Pulmonary artery endothelial cell (primary cell): ENCODE measurements around the gene JADE2. TPM values are rescaled to one million over a fixed set of nuclear protein-coding genes. Genes with fewer than 3 reads are reported as not detected.

Source experiments
- DNase-seq: peaks from one replicate; pipeline ENCODE4 v3.0.0-alpha.2; 2011; ENCODE audit warnings: low read depth, low spot score
- total RNA-seq: library from RNA; depleted of rRNA; stranded (reverse); fragments of >200 nt; gene quantifications from 2 replicates; pipeline ENCODE4 v1.2.3, GENCODE V29; 2014

The JADE2 gene
- total RNA-seq, 1 donor from 2014 or later: 23.7 TPM

DNA sequence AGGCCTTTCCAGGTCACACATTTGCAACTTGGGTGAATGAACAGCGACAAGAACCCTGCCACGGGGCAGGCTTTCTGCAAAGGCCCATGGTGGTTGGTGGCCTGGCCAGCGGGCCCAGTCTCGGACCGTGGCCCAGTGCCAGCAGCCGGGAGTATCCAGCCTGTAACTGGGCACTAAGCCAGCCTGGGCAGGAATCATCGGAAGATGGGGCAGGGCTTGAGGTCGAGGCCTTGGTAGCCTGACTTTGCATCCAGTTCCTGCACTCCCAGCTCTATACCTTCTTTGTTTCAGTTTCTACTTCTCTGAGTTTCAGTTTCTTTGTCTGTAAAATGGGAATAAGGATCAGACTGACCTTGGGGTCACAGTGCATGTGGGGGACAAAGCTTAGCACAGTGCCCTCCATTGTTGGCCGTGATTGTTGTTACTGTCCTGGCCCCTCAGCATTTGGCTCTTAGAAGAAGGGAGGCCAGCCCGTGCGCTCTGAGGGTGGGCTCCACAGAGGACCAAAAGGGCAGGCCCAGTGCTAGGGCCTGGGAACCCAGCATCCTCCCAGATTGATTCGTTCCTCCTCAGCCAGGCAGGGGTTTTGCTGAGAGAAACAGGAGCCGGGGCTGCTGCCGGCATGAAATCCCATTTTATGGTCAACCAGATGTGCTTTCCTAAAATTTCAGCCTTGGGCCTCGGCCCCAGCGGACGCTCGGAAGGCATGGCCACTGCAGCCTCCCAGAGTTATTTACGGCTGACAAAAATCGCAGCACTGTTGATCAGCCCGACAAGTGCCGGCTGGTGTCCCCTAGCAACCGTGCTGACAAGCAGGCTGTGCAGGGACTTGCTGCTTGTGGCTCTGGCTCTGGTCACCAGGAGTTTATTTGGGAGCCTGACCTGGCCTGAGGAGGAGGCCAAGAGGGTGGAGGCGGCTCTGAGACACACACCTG lies 43.6 kb downstream of the JADE2 start:
- no peak for DNase-seq

DNA sequence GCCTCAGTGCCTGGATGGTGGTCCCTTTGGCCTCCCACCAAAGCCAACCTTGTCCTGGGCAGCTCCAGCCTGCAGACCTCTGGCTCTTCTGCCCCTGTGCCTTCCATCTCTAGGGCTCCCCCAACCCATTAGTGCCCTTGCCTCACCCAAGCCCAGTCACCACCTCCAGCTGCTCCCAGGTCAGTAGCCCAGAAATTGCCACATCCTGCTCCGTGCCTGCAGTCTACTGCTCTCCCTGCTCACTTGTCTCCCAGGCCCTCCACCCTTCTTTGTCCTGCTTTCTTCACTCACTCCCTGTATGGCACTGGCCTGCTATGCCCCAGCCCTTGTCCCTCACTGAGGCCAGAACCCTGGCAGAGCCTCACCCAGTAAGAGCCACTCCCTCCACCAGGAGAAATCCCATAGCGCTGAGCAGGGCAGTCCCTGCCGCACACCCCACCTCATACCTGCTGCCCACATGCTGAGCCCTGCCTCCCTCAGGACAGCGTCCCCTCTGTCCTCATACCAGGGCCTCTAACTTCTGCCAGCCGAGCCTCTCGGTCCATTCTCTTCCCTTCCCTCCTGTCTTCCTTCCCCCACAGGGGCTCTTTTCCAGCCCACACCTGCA lies 44.4 kb downstream of the JADE2 start:
- DNase-seq: no peak

DNA sequence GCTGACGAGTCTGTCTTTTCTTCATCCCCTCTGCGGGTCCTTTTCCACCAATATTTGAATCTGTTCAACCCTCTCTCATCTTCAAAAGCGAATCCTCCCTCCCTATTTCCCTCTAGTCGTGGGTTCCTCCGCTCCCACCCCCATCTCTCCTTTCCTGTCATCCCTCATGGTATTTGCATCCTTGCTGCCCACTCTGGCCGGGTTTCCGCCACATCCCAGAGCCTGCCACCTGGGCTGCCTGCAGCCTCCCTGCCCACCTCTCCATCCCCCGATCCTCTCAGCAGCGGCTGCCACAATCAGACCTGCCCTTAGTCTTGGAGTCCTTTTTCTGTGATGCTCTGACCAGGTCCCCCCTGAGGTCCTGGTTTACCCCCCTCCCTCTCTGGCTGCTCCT lies 44.9 kb downstream of the JADE2 start:
- no peak for DNase-seq

DNA sequence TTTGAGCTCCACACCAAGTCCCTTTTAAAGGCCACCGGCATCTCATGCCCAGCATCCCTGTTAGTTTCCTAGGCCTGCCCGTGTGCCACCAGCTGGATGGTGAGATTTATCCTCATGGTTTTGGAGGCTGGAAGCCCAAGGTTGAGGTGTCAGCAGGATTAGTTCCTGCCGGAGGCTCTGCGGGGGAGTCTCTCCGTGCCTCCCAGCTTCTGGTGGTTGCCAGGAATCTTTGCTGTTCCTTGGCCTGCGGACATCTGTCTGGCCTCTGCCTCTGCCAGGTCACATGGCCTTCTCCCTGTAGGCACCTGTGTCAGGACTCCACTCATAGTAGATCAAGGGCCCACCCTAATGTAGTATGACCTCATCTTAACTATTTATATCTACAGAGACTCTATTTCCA lies 45.4 kb downstream of the JADE2 start:
- DNase-seq: no peak

DNA sequence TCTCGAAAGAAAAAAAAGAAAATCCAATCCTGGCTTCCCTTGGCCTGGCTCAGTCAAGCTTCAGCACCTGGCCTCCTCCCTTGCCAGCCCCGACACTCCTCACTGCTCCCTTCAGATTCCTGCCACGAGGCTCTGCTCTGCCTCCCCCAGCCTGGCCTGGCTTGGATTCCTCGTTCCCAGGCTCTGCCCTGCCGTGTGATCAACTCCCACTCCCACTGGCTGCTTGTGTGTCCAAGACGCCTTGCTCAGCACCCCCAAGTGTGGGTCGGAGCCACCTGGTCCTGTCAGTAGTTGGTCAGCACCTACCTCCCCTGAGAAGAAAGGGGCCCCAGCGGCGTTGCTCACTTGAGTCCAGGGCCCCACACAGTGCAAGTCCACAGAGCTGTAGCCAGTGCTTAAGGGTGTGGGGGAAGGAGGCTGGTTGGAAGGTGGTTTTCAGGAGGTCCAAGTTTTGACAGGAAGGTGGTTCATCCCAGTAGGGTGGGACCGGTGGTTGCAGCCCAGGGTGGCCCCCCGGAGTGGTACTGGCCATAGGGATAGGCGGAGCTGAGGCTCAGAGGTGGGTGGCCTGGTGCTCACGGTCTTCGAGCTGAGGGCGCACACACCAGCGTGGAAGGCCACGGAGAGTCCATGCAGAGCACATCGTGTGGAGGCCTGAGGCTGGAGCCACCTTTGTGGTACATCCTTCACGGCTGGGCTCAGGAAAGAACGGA lies 46.4 kb downstream of the JADE2 start:
- DNase-seq: no peak

DNA sequence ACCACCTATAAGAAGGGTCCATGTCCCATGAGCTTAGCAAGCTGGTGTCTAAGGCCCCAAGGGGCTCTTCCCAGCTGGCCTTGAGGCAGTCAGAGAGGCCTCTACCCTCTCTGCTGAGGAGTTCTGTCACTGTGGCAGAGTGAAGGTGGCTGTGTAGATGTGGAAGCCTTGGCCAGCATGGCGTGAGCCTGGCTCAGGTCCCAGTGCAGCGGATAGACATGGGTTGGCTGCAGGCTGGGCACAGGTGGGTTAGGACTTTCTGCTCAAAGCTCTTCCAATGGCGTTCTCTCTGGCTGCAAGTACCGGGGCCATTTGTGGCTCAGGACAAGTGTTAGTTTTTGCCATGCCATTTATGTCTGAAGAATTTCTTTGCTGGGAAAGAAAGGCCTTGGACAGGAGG lies 47.3 kb downstream of the JADE2 start:
- no peak for DNase-seq

DNA sequence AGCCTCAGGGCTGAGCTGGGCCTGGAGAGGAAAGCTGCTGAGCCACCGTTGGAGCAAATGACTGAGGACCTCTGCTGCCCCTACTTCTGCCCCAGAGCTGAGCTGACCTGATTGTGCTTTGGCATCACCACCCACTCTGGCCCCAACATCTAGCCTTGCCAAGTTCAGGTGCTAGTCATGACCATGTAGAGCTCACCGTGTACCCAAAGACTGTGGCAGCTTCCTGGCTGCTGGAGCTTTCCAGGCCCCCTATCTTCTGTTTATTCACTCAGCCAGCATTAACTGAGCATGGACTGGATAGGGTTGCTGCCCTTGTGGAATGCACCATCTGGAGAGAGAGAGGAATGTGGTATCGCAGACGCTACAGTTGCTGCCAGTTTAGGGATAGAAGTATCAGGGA lies 49.1 kb downstream of the JADE2 start:
- DNase-seq: no peak

DNA sequence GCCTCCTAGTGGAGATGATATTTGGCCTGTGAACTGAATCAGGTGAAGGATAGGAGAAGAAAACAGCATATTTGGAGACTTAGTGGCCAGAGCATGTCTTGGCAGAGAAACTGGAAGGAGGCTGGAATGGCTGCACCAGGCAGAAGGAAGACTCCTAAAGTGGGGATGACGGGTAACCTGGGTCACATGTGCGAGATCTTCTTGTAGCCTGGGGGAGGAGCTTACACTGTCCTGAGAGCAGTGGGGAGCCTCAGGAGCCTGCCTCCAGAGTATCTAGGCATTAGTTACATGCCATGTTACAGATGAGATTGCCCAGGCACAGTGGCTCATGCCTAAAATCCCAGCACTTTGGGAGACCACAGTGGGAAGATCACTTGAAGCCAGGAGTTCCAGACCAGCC lies 49.8 kb downstream of the JADE2 start:
- no peak for DNase-seq

DNA sequence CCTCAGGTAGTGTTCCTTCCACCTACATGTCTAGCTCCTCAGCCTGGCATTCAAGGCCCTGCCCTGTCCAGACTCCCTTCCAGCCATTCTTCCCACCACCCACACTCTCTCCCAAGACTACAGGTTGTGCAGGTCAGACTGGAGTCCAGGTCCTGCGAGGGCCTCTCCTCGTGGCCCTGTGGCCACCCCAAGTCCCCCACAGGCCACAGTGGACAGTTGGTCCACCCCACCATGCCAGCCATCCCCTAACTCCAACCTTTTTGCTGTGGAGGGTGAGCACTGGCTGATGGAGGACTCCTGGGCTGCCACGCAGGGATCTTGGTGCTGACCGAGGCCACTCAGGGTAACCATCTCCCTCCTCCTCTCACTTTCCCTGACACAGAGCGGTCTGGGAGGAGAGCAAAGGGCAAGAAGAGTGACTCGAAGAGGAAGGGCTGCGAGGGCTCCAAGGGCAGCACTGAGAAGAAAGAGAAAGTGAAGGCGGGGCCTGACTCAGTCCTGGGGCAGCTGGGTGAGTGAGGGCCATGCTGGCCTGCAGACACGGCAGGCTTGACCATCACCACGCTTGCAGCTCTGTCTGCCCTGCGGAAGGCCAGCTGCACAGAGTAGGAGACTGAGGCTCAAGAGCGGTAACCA lies 51.0 kb downstream of the JADE2 start:
- DNase-seq: no peak

DNA sequence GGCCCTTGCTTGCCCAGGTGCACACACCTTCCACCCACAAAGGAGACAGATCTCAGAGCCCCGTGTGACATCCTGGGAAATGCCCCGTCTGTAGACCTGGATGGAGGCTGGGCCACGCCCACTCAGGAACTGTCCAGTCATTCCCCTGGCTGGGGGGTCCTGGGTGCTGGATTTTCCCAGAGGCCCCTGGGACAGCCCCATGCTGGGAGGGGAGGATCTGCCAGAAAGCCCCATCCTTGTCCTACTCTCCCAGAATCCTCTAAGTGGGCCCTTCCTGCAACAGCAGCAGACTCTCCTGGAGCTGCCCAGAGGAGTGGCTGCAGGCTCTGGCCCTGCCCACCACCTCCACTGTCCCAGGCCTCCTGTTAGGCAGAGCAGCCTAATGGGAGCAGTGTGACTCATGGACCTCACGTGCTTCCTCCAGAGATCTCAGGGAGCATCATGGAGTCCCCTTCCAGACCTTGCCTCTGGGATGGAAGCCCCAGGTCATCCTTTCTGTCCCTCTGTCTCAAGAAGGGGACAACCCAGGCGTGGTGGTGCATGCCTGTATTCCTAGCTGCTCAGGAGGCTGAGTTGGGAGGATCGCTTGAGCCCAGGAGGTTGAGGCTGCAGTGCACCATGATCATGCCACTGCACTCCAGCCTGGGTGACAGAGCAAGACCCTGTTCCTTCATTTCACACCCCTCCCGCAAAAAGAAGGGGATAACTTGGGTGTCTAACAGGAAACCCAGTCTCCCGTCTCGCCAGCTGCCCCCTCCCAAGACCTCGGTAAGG lies 51.7 kb downstream of the JADE2 start:
- no peak for DNase-seq

DNA sequence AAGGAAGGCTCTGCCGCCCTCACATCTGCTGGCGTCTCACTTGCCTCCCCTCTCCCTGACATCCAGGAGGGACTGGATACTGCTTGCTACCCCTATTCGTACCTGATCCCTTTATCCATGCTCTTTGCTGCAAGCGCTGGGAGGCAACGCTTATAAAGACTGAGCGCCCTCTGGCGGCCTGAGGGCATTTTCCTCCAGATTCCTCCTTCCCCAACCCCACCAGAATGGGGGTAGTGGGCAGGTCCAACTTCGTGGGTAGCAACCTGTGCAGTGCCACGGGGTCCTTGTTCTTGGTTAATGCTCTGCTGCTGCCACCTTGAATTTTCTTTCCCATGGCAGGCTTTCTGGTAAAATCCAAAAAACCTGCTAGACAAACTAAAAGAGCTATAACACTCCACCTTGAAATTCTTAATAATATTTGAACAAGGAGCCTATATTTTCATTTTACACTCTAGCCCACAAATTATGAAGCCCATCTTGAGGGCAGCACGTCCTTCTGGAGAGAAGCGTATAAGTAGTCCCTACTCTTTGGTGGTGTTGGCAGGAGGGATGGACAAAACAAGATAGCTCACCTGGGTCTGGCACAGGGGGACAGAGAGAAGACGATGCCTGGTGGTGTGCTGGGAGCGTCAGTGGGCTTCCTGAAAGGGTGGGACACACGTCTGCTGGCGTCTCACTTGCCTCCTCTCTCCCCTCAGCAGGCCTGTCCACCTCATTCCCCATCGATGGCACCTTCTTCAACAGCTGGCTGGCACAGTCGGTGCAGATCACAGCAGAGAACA lies 52.5 kb downstream of the JADE2 start:
- DNase-seq: peak; percentile 53

DNA sequence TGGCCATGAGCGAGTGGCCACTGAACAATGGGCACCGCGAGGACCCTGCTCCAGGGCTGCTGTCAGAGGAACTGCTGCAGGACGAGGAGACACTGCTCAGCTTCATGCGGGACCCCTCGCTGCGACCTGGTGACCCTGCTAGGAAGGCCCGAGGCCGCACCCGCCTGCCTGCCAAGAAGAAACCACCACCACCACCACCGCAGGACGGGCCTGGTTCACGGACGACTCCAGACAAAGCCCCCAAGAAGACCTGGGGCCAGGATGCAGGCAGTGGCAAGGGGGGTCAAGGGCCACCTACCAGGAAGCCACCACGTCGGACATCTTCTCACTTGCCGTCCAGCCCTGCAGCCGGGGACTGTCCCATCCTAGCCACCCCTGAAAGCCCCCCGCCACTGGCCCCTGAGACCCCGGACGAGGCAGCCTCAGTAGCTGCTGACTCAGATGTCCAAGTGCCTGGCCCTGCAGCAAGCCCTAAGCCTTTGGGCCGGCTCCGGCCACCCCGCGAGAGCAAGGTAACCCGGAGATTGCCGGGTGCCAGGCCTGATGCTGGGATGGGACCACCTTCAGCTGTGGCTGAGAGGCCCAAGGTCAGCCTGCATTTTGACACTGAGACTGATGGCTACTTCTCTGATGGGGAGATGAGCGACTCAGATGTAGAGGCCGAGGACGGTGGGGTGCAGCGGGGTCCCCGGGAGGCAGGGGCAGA lies 53.3 kb downstream of the JADE2 start:
- no peak for DNase-seq

DNA sequence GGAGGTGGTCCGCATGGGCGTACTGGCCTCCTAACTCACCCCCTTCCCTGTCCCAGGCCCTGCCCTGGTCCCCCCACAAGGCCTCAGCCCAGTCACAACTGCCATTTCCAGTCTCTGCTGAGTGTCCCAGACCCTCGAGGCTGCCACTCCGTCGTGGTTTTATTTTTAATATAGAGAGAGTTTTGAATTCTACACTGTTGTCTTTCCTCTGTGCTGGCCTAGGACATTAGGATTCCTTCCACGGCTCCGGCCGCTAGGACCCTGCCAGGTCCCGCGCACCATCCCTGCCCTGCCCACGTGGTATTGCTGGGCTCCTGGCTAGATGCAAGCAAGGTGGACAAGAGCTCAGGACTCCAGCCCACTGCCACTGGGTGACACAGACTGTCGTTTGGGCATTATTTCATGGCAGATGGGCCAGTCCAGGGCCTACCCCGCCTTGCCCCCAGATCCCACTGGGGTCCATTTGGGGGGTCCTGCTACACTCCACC lies 53.9 kb downstream of the JADE2 start:
- DNase-seq: no peak

DNA sequence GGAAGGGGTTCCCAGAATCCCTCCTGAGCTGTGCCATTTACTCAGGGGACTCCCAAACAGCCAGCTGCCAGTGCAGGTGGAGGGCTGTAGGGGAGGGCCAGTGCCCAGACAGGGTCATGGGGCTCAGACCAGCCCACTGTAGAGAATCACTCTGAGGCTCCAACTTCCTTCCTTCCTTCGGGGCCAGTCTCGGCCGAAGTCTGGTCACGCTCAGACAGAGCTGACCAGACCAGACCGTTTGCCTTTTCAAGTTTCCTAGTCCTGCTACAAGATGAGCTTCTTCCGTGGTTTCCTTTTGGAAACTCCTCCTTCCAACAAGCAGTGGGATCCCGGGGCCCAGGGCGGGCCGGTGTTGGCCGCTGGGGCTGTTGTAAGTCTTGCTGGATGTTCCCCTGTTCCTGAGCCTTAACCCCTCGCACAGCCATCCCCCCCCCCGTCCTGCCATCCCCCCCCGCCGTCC lies 54.6 kb downstream of the JADE2 start:
- DNase-seq: peak; percentile 32

DNA sequence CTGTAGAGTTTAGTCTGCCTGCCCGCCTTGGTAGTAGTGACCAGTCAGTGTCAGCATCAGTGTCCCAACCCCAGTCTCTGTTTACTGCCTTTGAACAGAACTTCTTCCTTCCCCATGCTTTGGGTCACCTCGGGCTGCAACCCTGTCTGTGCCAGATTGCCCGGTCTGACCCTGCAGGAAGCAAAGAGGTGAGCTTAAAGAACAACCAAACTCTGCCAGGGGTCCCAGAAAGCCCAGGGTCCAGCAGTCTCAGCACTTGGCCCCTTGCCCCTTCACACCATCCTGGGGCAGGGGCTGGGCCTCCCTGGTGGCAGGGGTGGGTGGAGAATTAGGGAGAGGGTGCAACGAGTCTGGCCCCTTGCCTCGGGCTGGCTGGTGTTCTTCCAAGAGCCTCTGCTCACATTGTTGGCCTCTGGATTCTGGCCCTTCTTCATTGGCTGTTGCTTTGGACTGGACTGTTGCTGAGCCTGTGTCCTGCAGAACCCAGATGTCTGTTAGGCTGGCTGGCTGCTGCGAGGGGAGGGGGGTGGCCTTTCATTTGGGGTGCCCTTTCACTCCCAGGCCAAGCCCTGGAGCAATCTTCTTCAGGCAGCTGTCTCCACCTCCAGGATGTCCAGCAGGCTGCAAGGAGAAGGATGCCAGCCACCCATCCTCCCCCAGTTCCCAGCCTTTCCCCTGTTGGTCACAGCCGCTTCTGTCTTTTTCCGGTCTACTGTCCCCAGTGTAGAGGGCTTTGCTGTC lies 55.9 kb downstream of the JADE2 start:
- DNase-seq: no peak

DNA sequence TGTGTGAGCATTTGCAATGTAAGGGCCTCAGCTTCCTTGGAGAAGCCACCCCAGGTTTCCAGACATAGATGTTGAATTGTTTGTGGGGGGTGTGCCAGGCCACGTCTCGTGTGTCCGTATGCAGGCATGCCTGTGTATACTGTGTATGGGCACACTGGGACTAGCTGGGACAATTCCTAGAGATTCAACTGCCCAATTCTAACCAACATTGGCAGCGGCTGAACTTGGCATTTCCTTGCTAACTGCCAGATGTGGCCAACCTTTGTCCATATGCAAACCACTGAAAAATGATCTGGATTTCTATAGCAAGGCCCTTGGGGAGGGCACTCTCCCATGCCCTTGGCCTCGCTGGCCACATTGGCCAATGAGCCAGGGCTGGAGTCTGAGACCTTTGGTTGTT lies 56.8 kb downstream of the JADE2 start:
- no peak for DNase-seq

DNA sequence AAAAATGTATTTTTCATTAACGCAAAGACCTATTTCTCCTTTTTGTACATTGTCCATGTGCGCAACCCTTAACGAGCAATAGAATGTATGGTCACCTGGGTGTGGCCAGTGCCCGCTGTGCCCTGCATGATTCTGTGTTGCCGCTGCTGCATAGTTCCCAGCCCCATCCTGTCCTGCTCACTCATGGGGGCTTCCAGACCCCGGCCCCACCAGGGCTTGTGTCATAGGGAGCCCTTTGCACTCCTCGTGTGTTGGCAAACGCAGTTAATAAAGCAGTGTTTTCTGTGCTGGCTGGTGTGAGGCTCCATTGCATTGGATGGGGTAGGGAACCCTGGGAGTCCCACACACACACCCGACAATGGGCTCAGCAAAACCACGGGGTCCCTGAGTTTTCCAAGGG lies 57.5 kb downstream of the JADE2 start:
- no peak for DNase-seq

DNA sequence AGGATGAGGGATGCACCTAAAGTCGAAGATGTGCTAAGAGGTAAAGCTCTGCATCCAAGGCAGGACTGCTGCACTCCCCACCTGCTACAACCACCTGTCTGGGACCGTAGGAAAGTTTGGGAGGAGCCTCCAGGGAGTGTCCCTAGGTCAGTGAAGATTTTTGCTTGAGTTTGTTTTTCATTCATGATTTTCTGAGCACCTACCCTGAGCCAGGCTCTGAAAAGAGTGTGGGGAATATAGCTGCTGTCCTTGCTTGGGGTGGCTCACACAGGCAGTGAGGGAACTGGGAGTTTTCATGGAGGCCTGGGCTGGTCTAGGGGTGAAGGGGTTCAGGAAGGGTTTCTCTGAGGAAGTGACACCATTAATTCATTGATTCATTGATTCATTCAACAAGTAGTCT lies 58.3 kb downstream of the JADE2 start:
- DNase-seq: no peak

DNA sequence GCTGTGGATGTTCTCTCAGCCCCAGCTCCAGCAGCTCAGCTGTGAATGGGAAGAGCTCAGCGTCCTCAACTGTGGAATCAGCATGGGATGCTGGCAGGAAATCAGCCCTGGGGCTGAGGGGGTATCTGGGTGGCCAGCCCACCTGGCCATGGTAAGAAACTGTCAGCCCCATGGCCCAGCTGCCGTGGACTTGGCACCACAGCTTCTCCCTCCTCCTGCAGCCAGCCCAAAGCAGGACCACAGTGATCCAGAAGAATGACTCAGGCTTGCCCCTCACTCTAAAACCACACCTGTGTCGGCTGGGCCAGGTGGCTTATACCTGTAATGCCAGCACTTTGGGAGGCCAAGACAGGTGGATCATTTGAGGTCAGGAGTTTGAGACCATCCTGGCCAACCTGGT lies 59.2 kb downstream of the JADE2 start:
- no peak for DNase-seq
